Activated CD8-positive, alpha-beta T cell treated with anti-CD3 and anti-CD28 coated beads, Interleukin-2, amount 10 ng/mL, durations not matched to agents 7 days and 5 days (primary cell): Measurements from ENCODE around the gene TMEM87A. TPM values are rescaled to one million over a fixed set of nuclear protein-coding genes. Genes with fewer than 3 reads are reported as not detected.
A peak's percentile ranks its signal among the peaks of the same experiment; 100 is the strongest.
"Not testable (repeated sequence)": the region's sequence is repeated elsewhere in the genome, so short reads cannot be mapped to it uniquely, and the experiment has no call there.

Source experiments
- ATAC-seq: fragments of 150-1000 bp; cut with Tn5 transposase; one replicate; pipeline ENCODE4 v1.10.0; 2021; ENCODE audit warnings: moderate library complexity
- CTCF ChIA-PET: fragments of 350-600 bp; sonication (Branson Sonifier 250); formaldehyde crosslinking; loops from one replicate; lab custom pipeline; 2021; ENCODE audit warnings: antibody characterized with exemption; lab: Charles Lee
- POLR2A ChIA-PET: fragments of 350-600 bp; sonication (Branson Sonifier 250); formaldehyde crosslinking; loops from one replicate; lab custom pipeline; 2021; ENCODE audit warnings: antibody characterized with exemption; lab: Charles Lee
- DNase-seq: peaks from one replicate; pipeline ENCODE4 v3.0.0-alpha.2; 2020
- H3K27ac Mint-ChIP-seq: one replicate; pipeline ENCODE4 v1.8.0; 2021; ENCODE audit warnings: mild to moderate bottlenecking, mixed read lengths
- H3K27me3 Mint-ChIP-seq: one replicate; pipeline ENCODE4 v1.8.0; 2021; ENCODE audit warnings: low read depth, mixed read lengths
- H3K36me3 Mint-ChIP-seq: one replicate; pipeline ENCODE4 v1.8.0; 2021; ENCODE audit warnings: low read depth, mixed read lengths
- H3K4me1 Mint-ChIP-seq: one replicate; pipeline ENCODE4 v1.8.0; 2021; ENCODE audit warnings: low read depth, mixed read lengths
- H3K4me3 Mint-ChIP-seq: one replicate; pipeline ENCODE4 v1.8.0; 2021; ENCODE audit warnings: mild to moderate bottlenecking, mixed read lengths
- H3K9me3 Mint-ChIP-seq: one replicate; pipeline ENCODE4 v1.8.0; 2022; ENCODE audit warnings: mixed read lengths; ENCODE audit not compliant: insufficient read depth
- total RNA-seq, 2 experiments: library from RNA; stranded (reverse); gene quantifications; one replicate each; pipeline ENCODE4 v1.2.3, GENCODE V29; 2021

The TMEM87A gene
- total RNA-seq: 10 to 100 TPM; 31.2 to 33.1 TPM

GRCh38 chr15:42272939-42273899, at the start of gene TMEM87A, which contains the start of gene GANC:
Gene TMEM87A, minus strand, starts transcription at chr15:42273433. Its CDS starts 35 bp downstream, at chr15:42273398.
Gene GANC, plus strand, starts transcription at chr15:42273201. Its CDS starts 1,281 bp downstream, at chr15:42274482.
- Mint-ChIP-seq H3K9me3 (no peaks in the 10 kb centered on the region), H3K4me3 (peak within 1 kb of the TSS; percentile 94), H3K27me3 (no peaks in the 10 kb centered on the region), H3K4me1 (peaks cover 44% of the 10 kb centered on the region), H3K27ac (peak within 1 kb of the TSS; percentile 98), H3K36me3 (peaks cover 18% of the 10 kb centered on the region)
- DNase-seq (peak; percentile 98), ATAC-seq (peak; percentile 96)
- CTCF ChIA-PET: interaction anchor here (0.6 to 1.5 kb wide), 4 partner anchors 8 to 795 kb away, joined by 3 to 5 read pairs (median 3); no protein-coding TSS in a partner anchor
- POLR2A ChIA-PET: interaction anchor here (0.6 to 1.7 kb wide), 11 partner anchors 8 to 583 kb away, joined by 3 to 7 read pairs (median 3); partner anchors contain the start of gene VPS39

GRCh38 chr15:42319206-42319605, 46.0 kb upstream of the TMEM87A start:
- Mint-ChIP-seq H3K4me3 (no peak overlapping the region), H3K9me3 (no peaks in the 10 kb centered on the region), H3K27me3 (no peaks in the 10 kb centered on the region), H3K4me1 (no peaks in the 10 kb centered on the region), H3K27ac (no peak overlapping the region), H3K36me3 (peaks cover 6% of the 10 kb centered on the region)
- DNase-seq (no peak), ATAC-seq (no peak)
- ChIA-PET POLR2A (no interaction called here), CTCF (no interaction called here)

GRCh38 chr15:42316282-42316805, 43.1 kb upstream of the TMEM87A start:
- H3K36me3 Mint-ChIP-seq, H3K4me1 Mint-ChIP-seq, H3K4me3 Mint-ChIP-seq, H3K27ac Mint-ChIP-seq, DNase-seq, POLR2A ChIA-PET, H3K27me3 Mint-ChIP-seq, ATAC-seq, H3K9me3 Mint-ChIP-seq: not testable (repeated sequence)
- CTCF ChIA-PET: interaction anchor here (0.7 kb wide), 1 partner anchor 49 kb away, joined by 3 read pairs; no protein-coding TSS in a partner anchor

GRCh38 chr15:42315521-42315920, 42.3 kb upstream of the TMEM87A start:
- DNase-seq: no peak
- Mint-ChIP-seq H3K9me3 (no peaks in the 10 kb centered on the region), H3K4me1 (no peaks in the 10 kb centered on the region), H3K27me3 (no peaks in the 10 kb centered on the region), H3K27ac (no peak overlapping the region), H3K36me3 (peaks cover 5% of the 10 kb centered on the region), H3K4me3 (no peak overlapping the region)
- no peak for ATAC-seq
- ChIA-PET CTCF (interaction anchor here (0.7 kb wide), 1 partner anchor 50 kb away, joined by 3 read pairs; no protein-coding TSS in a partner anchor), POLR2A (no interaction called here)

- H3K4me3 Mint-ChIP-seq: no peak overlapping the region
- ATAC-seq (no peak), DNase-seq (no peak)
- H3K27me3 Mint-ChIP-seq: no peaks in the 10 kb centered on the region
- H3K27ac Mint-ChIP-seq: no peak overlapping the region
- no peaks in the 10 kb centered on the region for H3K4me1 Mint-ChIP-seq
- peaks cover 9% of the 10 kb centered on the region for H3K36me3 Mint-ChIP-seq
- ChIA-PET CTCF (no interaction called here), POLR2A (no interaction called here)
- no peaks in the 10 kb centered on the region for H3K9me3 Mint-ChIP-seq
Observed at GRCh38 chr15:42314818-42315217, 41.6 kb upstream of the TMEM87A start.

- H3K27me3 Mint-ChIP-seq: no peaks in the 10 kb centered on the region
- no peaks in the 10 kb centered on the region for H3K9me3 Mint-ChIP-seq
- CTCF ChIA-PET: no interaction called here
- DNase-seq: no peak
- POLR2A ChIA-PET: interaction anchor here (0.6 kb wide), 1 partner anchor 252 kb away, joined by 3 read pairs; no protein-coding TSS in a partner anchor
- peaks cover 9% of the 10 kb centered on the region for H3K36me3 Mint-ChIP-seq
- no peak for ATAC-seq
- H3K4me3 Mint-ChIP-seq: no peak overlapping the region
- H3K27ac Mint-ChIP-seq: no peak overlapping the region
- H3K4me1 Mint-ChIP-seq: no peaks in the 10 kb centered on the region
Observed at GRCh38 chr15:42313463-42313862, 40.2 kb upstream of the TMEM87A start.

- H3K4me1 Mint-ChIP-seq: no peaks in the 10 kb centered on the region
- CTCF ChIA-PET: no interaction called here
- DNase-seq: no peak
- H3K27me3 Mint-ChIP-seq: no peaks in the 10 kb centered on the region
- POLR2A ChIA-PET: no interaction called here
- no peak overlapping the region for H3K27ac Mint-ChIP-seq
- no peak overlapping the region for H3K4me3 Mint-ChIP-seq
- H3K9me3 Mint-ChIP-seq: peaks cover 9% of the 10 kb centered on the region
- H3K36me3 Mint-ChIP-seq: peaks cover 15% of the 10 kb centered on the region
- no peak for ATAC-seq
Observed at GRCh38 chr15:42306681-42307080, 33.4 kb upstream of the TMEM87A start.

- DNase-seq, H3K4me1 Mint-ChIP-seq, ATAC-seq, H3K9me3 Mint-ChIP-seq, CTCF ChIA-PET, H3K4me3 Mint-ChIP-seq, H3K27ac Mint-ChIP-seq, H3K27me3 Mint-ChIP-seq: not testable (repeated sequence)
- POLR2A ChIA-PET: interaction anchor here (0.5 kb wide), 1 partner anchor 55 kb away, joined by 3 read pairs; no protein-coding TSS in a partner anchor
- H3K36me3 Mint-ChIP-seq: peaks cover 24% of the 10 kb centered on the region
Observed at GRCh38 chr15:42301004-42301403, 27.8 kb upstream of the TMEM87A start.

GRCh38 chr15:42289166-42289565, 15.9 kb upstream of the TMEM87A start:
- no peak overlapping the region for H3K27ac Mint-ChIP-seq
- H3K4me1 Mint-ChIP-seq: no peaks in the 10 kb centered on the region
- H3K27me3 Mint-ChIP-seq: no peaks in the 10 kb centered on the region
- CTCF ChIA-PET: interaction anchor here (1.0 to 1.1 kb wide), 2 partner anchors 14 to 96 kb away, joined by 3 to 4 read pairs; no protein-coding TSS in a partner anchor
- ATAC-seq (no peak), DNase-seq (no peak)
- H3K9me3 Mint-ChIP-seq: no peaks in the 10 kb centered on the region
- H3K4me3 Mint-ChIP-seq: no peak overlapping the region
- POLR2A ChIA-PET: no interaction called here
- no peaks in the 10 kb centered on the region for H3K36me3 Mint-ChIP-seq

GRCh38 chr15:42287931-42288330, 14.7 kb upstream of the TMEM87A start:
- H3K36me3 Mint-ChIP-seq: no peaks in the 10 kb centered on the region
- no peaks in the 10 kb centered on the region for H3K27me3 Mint-ChIP-seq
- ATAC-seq: no peak
- DNase-seq: no peak
- H3K27ac Mint-ChIP-seq: no peak overlapping the region
- ChIA-PET CTCF (no interaction called here), POLR2A (no interaction called here)
- H3K9me3 Mint-ChIP-seq: no peaks in the 10 kb centered on the region
- H3K4me1 Mint-ChIP-seq: no peaks in the 10 kb centered on the region
- no peak overlapping the region for H3K4me3 Mint-ChIP-seq

GRCh38 chr15:42286445-42287029, 13.3 kb upstream of the TMEM87A start:
- H3K4me3 Mint-ChIP-seq: no peak overlapping the region
- H3K36me3 Mint-ChIP-seq: no peaks in the 10 kb centered on the region
- DNase-seq (no peak), ATAC-seq (no peak)
- no peaks in the 10 kb centered on the region for H3K27me3 Mint-ChIP-seq
- no peak overlapping the region for H3K27ac Mint-ChIP-seq
- POLR2A ChIA-PET: no interaction called here
- H3K9me3 Mint-ChIP-seq: no peaks in the 10 kb centered on the region
- H3K4me1 Mint-ChIP-seq: no peaks in the 10 kb centered on the region
- CTCF ChIA-PET: interaction anchor here (0.9 kb wide), 1 partner anchor 11 kb away, joined by 5 read pairs; no protein-coding TSS in a partner anchor
